Kidney epithelial cell (primary cell): Measurements from ENCODE around the gene MOB2. TPM values are rescaled to one million over a fixed set of nuclear protein-coding genes. Genes with fewer than 3 reads are reported as not detected.

Experiments
- DNase-seq: peaks from one replicate; pipeline ENCODE4 v3.0.0-alpha.2; 2010; ENCODE audit warnings: low read depth
- H3K27me3 ChIP-seq: 2 replicates; pipeline ENCODE4 v1.6.0; 2011; ENCODE audit warnings: low read length; ENCODE audit not compliant: control insufficient read depth, insufficient read depth
- H3K36me3 ChIP-seq: 2 replicates; pipeline ENCODE4 v1.5.1; 2011; ENCODE audit warnings: low read length; ENCODE audit not compliant: control insufficient read depth, insufficient read depth
- H3K4me3 ChIP-seq: 2 replicates; pipeline ENCODE4 v1.5.1; 2011; ENCODE audit warnings: low read depth, mild to moderate bottlenecking, control low read depth, low read length
- total RNA-seq: library from RNA; depleted of rRNA; stranded (reverse); fragments of >200 nt; gene quantifications from 2 replicates; pipeline ENCODE4 v1.2.3, GENCODE V29; 2015
- TF ChIP-seq, protein P1 (sequence below): IDR thresholded peaks from 2 replicates; pipeline ENCODE4 v1.5.1; 2011; ENCODE audit warnings: mild to moderate bottlenecking, moderate library complexity, low read length, control low read depth, inconsistent platforms; ENCODE audit not compliant: insufficient read depth, poor library complexity, severe bottlenecking

MOB2 gene
- total RNA-seq, 1 donor from 2014 or later, result 18.1 TPM

DNA sequence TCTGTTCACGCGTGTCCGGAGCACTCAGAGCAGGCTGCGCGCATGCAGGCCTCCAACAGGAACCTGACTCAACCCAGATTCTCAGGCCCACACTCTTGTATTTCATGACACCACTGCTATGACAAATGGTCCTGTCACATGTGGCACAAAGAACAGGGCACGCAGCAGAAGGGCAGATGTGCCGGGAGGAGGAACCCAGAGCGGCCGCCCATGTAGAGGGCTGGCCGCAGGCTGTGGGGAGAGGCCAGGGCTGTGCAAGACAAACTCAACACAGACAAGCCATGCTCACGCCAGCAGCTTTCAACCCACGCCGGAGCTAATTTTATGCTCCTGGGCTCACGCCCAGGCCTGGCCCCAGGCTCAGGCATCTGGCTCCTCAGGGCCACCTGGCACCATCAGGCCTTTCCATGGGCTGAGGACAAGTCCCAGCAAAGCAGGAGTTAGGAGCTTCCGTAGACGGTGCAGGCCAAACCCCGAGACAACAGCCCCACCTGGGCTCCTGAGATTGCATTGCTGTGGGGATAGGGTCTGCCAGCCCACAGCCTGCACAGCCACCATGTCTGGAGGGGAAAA, 45.5 kb upstream of the MOB2 start:
- no peak for DNase-seq
- Histone ChIP-seq H3K4me3 (no peak overlapping the region), H3K27me3 (no peaks in the 10 kb centered on the region), H3K36me3 (peaks cover 1% of the 10 kb centered on the region)
- TF ChIP-seq, protein P1, sequence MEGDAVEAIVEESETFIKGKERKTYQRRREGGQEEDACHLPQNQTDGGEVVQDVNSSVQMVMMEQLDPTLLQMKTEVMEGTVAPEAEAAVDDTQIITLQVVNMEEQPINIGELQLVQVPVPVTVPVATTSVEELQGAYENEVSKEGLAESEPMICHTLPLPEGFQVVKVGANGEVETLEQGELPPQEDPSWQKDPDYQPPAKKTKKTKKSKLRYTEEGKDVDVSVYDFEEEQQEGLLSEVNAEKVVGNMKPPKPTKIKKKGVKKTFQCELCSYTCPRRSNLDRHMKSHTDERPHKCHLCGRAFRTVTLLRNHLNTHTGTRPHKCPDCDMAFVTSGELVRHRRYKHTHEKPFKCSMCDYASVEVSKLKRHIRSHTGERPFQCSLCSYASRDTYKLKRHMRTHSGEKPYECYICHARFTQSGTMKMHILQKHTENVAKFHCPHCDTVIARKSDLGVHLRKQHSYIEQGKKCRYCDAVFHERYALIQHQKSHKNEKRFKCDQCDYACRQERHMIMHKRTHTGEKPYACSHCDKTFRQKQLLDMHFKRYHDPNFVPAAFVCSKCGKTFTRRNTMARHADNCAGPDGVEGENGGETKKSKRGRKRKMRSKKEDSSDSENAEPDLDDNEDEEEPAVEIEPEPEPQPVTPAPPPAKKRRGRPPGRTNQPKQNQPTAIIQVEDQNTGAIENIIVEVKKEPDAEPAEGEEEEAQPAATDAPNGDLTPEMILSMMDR, result no peak

DNA sequence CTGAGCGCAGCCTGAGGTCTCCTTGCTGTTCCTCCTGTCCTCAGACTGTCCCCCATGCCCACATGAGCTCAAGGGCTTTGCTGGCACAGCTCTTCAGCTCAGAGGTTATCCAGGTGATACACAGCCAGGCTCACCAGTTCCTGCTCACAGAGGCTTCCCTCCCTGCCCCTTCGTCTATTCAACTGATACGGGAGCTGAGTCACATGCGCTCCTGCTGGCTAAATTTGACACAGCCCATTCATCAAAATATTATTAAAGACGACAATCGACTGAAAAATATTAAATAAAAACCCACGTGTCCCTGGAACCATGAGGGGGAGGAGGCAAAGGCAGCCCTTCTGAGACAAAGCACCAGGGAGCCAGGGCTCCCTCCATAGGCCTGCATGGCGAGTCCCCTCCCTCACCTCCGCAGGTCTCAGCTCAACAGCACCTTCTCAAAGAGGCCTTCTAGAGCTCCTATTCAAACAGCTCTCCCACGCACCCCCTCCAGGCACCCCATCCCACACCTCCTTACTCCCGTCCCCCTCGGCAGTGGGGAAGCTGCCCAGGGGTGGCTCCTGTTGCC, 45.0 kb upstream of the MOB2 start:
- peaks cover 1% of the 10 kb centered on the region for H3K36me3 ChIP-seq
- TF ChIP-seq, protein P1, result no peak
- DNase-seq, result no peak
- H3K4me3 ChIP-seq, result no peak overlapping the region
- H3K27me3 ChIP-seq, result no peaks in the 10 kb centered on the region

DNA sequence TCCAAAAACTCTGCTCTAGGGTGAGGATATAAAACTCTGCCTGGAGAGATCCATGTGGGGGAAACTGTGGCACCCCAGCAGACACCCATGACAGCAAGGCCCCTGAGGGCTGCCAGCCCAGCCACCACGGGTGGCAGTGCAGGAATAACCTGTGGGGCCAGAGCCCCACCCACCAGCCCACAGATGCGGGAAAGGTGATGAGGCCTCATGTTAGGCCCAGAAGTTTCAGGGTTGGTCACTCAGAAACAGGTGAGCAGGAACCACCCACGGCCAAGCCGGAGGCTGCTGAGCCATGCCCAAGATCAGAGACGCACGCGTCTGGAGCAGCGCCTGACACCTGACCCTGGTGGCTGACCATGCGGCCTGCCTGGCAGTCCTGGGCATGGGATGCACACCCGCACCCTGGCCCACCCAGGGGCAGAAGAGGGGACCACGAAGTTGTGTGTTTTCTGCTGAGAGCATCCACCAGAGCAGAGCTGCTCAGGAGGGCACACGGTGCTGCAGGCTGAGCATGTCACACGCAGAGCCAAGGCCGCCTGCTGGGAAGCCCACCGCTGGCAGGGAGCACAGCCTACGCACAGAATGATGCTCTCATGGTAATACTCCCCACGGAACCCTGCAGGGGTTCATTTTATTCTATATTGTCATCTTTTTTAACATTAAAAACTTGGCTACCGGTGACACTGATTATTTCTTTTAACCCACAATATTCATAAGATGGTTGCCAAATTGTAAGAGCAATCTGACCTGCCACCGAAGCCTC, 44.3 kb upstream of the MOB2 start:
- Histone ChIP-seq H3K36me3 (peaks cover 1% of the 10 kb centered on the region), H3K4me3 (no peak overlapping the region), H3K27me3 (no peaks in the 10 kb centered on the region)
- TF ChIP-seq, protein P1, result no peak
- no peak for DNase-seq

DNA sequence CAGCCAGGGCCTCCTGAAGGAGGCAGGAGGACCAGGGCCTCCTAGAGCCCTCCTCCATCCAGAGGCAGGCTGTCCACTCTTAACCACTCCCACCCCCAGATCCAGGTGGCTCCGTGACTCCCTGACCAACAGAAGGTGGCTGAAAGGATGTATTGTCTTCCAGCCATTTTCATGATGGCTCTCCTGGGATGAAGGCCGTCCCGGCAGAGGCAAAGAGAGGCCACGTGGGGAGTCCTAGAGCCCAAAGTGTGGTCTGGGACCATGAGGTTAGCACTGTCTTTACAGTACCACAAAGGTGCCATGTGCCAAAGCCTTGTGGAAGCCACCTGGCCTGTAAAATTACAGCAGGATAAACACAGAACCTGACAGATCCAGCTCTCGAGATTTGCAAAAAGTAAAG, 43.2 kb upstream of the MOB2 start:
- Histone ChIP-seq H3K36me3 (peaks cover 1% of the 10 kb centered on the region), H3K27me3 (no peaks in the 10 kb centered on the region), H3K4me3 (no peak overlapping the region)
- TF ChIP-seq, protein P1, result no peak
- no peak for DNase-seq

DNA sequence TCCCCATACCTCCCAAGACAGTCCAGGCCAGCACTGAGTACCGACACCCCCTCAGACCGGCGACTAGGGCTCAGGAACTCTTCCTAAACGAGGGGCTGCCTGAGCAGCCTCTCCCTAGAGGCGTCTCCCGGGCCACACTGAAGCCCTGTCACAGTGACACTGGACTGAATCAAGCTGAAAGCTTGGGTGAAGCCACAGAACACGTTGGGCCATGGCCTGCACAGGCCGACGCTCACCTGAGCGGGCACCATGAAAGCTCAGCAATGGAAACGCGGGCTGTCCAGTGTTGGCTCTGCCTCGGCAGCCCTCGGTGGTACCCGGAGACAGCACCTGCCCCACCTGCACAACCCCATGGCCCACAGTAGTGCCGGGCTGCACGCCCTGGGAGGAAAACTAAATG, 42.7 kb upstream of the MOB2 start:
- no peaks in the 10 kb centered on the region for H3K27me3 ChIP-seq
- TF ChIP-seq, protein P1, result no peak
- DNase-seq, result no peak
- no peaks in the 10 kb centered on the region for H3K36me3 ChIP-seq
- H3K4me3 ChIP-seq, result no peak overlapping the region

DNA sequence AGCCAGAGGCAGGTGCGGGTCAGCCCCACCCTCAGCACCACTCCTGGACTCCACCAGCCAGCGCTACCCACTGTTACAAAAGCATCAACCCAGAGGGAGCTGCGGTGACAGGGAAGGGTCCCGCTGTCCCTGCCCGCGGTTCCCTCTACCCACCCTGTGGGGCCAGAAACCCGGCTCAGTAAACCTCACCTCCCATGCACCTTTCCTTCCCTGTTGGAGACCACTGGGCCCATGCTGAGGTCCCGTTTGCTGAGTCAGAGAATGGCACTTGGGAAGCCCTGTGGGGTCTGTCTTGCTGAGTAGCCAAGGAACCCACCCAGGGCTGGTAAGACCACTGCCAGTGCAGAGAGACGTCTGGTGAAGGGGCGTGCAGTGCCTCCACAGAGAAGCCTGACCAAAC, 42.1 kb upstream of the MOB2 start:
- no peak for DNase-seq
- Histone ChIP-seq H3K36me3 (no peaks in the 10 kb centered on the region), H3K27me3 (no peaks in the 10 kb centered on the region), H3K4me3 (no peak overlapping the region)
- TF ChIP-seq, protein P1, result no peak
